SIG-M5 treated with dmso at 0.1 percent for 504 hours (cell line): ENCODE results near the gene FOSL2.

Source experiments
- DNase-seq: peaks from one replicate; lab custom pipeline; 2025; ENCODE audit not compliant: unreplicated experiment; lab: John Stamatoyannopoulos, UW

The FOSL2 gene

GRCh38 chr2:28447943-28448792 lies 55.5 kb downstream of the FOSL2 start:
- peak; percentile 98 for DNase-seq

- no peak for DNase-seq
These were observed 56.1 kb downstream of the FOSL2 start for GRCh38 chr2:28448793-28449100.

DNA sequence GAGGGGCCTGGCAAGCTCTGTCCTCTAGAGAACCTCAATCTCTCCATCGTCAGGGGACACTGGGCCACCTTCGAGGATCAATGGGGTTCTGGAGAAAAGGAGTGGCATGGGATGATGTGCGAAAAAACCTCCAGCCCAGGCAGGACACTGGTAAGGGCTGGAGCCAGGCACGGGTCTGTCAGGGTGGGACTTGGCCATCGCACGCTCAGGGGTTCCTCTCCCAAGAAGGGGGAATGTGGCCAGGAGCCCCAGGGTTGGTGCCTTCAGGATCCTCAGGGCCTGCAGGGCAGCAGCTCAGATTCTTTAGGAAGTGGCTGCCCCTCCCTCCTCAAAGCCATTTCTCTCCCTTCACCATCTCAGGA lies 56.4 kb downstream of the FOSL2 start:
- DNase-seq, result no peak

- DNase-seq, result peak; percentile 56
These were observed 57.1 kb downstream of the FOSL2 start for GRCh38 chr2:28449488-28450395.

GRCh38 chr2:28450901-28451565 lies 58.4 kb downstream of the FOSL2 start:
- DNase-seq, result no peak

DNA sequence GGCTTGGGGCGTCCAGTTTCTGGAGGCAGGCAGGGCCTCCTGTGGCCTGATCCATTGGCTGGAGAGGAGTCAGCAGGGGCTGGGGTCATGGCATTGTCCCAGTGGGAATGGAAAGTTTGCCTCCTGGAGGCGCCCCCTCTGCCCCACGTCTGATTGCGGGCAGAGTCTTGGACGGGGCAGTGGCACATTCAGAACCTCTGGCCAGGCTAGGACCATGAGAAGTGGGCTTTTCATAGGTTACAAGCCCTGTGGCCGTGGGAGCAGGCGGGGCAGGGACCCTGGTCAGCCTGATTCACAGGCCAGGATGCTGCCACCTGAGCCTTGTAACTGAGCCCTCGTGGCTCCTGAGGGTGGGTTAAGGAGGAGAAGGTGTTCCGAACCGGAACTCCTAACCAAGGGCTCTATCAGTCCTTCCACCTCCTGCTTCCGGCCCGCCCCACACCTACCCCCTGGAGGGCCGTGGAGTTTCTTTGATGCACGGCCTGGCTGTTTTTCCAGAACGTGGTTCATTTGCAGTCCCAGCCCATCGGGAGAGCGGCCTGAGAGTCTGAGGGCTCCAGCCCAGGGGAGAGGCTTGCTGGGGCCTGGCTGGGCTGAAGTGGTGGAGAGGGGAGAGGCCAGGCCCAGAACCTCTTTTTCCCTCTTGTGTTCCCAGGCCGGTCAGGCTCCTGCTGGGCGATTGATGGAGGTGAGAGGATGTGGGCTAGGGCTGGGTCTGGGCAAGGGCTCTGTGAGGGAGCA lies 59.3 kb downstream of the FOSL2 start:
- no peak for DNase-seq

DNA sequence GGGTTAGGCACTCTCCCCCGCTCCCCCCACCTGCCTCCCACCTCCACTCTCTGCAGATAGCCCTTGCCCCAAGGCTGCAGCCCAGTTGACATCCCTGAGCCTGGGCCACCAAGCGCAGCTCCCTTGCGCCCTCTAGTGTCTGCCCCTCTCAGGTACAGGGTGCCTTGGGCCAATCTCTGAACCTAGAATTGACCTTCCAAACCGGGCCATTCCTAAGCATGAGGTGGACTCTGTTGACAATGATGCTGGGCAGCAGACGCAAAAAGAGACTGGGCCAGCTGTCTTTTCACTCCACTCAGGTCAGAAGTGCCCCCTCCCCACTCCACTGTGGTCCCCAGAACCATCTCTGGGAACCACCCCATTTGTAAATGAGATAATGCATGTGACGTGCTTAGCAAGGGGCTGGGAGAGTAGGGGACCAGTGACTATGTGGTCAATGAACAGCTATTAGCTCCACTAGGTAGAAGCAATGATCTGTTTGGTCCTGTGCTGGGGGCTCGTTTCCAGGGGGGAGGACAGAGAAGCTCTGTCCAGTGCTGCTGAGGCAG lies 60.0 kb downstream of the FOSL2 start:
- peak; percentile 46 for DNase-seq

DNA sequence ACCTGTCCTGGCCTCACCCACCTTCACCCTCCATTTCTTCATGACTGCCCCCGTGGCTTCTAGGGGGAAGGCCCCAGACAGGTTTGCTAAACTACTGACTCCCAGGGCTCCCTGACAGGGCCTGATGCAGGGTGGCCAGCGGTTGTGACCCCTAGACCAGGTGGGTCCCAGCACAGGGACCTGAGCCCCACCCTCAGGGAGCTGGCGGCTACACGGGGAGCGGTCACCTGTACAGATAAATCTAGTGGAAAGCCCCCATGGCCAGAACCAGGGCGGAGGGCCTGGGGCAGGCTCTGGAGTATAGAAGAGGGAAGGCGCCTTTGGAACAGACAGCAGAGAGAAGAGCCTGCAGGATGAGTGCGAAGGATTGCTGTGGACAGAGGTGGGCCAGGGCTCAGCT lies 60.7 kb downstream of the FOSL2 start:
- DNase-seq, result no peak

DNA sequence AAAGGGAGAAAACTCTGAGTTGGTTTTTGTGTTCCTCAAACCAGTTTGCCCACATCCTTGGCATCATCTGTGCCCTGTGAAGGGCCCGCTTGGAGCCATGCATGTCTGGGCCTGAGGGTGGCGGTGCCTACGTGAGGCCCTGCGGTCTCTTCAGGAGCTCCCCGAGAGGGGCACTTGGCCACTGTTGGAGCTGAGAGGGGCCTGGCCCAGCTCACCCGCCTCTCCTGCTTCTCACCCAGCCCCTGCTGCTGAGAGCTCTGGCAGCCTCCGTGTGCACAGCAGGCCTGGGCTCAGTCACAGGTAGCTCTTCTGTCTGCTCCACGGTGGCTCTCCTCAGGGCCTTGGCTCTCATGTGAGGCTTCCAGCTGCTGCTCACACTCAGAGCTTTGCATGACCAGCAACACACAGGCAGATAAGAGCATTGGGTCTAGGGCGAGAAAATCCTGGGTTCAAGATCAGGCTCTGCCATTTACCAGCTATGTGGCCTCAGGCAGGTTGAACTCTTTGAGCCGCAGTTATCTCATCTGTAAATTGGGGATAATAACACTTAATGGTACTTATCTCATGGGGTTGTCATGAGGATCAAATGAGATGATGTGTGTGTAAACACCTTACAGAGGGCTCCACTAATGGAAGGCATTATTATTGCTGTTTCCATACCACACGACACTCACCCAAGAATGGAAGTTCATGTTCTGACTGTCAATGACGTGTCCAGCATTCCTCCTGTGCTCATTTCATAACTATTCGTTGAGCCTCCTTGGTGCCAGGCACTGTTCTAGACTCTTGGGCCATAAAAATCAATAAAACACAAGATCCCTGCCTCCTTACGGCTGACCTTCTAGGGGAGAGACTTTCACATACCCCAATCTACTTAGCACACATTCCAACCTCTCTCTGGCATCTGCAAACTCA lies 61.6 kb downstream of the FOSL2 start:
- no peak for DNase-seq

DNA sequence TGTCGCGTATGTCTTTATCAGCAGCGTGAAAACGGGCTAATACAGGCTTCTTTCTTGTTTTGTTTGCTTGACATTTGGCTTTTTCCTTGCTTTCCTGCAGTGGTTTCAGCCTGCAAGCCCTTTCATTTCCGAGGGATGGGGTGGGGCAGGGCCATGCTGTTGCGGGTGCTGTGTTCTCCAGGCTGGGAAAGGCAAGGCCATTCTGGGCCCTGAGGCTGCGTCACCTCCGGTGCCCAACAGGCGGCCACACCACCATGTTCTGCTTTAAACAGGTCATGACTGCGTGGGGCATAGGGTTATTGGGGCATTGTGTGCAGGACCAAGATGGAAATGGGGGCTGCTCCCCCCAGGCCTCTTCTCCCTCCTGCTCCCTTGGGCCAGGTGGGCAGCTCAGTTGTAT lies 64.6 kb downstream of the FOSL2 start:
- DNase-seq, result no peak

- no peak for DNase-seq
These were observed 68.4 kb downstream of the FOSL2 start for GRCh38 chr2:28461056-28461455.

DNA sequence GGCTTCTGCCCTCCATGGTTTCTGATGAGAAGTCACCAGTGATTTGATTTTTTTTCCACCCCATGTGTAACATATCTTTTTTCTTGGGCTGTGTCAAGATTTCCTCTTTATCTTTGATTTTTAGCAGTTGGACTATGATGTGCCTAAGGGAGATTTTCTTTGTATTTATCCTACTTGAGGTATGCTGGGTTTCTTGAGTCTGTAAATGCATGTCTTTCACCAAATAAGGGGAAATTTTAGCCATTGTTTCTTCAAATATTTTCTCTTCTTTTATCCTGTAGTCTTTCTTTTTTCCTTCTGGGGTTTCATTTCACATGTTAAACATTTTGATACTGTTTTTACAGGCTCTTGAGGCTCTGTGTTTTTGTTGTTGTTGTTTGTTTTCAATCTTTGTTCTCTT lies 69.5 kb downstream of the FOSL2 start:
- no peak for DNase-seq

DNA sequence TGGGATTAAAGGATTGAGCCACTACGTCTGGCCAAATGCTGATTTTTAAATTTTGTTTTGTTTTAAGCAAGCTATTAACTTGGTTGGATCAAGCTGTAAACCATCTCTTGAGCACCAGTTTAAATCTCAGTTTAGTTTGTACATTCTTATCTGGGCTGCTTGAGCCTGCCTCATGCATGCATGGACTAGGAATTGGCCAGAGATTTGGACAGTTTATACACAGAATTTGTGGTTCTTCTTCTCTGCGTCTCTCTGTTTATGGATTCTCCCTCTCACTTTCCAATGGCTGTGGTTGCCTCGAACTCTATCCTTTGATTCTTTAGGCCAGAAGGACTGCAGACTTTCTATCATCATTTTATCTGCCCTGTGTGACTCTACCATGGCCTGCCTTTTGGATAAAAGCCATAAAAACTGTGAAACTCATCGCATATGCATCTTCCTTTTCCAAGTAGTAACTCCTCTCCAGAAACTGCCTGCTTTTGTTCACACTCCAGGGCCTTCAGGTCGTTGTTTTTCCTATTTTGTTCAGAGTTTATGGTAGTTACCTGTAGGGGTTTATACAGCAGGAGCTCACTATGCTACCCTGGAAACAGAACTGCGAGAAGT lies 70.7 kb downstream of the FOSL2 start:
- DNase-seq, result no peak

DNA sequence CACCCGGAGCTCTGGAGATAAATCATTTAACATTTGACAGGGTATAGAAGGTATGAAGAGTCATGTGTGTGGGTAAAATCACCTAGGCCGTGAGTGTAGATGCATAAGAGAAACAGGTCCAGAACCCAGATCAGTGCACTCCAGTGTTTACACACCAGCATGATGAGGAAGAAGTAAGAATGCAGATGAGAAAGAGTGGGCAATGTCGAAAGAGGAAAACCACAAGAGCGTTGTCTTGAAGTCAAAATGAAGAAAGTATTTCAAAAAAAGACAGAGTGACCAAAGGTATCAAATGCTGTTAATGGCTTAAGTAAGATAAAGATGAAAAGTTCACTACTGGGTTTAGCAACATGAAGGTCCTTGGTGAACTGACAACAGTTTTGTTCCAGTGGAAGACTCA lies 71.2 kb downstream of the FOSL2 start:
- peak; percentile 89 for DNase-seq

DNA sequence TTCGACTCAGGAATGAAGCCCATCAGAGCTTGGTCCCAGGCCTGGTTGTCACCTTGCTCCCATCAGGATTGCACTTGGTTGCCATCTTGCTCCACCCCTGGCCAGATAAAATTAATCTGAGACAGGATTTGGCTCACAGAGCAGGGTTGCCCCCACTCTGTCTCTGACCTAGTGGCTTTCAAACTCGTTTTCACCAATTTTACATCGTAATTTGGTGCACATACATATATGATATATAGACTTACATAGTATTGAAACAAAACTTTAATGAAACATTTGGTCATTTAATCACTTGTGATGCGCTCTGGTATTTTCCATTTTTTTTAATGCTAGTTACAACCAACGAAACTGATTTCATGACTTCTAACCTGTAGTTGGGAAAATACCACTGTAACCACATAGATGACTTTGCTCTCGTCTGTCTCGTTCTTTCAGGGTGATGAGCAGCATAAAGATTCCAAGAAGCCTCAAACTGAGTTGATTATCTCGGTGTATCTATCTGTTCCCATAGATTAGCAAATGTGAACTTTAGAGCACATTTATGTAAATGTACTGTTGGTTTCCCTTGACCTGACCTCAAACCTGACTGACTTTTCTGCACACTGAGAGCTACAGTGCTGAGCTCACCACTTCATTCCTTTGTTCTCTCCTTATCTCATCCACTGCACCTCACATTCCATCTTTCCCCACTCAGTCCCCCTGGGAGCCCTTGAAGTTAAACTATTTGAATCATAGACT lies 72.7 kb downstream of the FOSL2 start:
- no peak for DNase-seq
